NT2/D1 (cell line): ENCODE results near the gene F2RL3.
"Not testable (repeated sequence)": the region's sequence is repeated elsewhere in the genome, so short reads cannot be mapped to it uniquely, and the experiment has no call there.

Experiments
- DNase-seq: peaks from one replicate; pipeline ENCODE4 v3.0.0-alpha.2; 2011; ENCODE audit warnings: low read depth, low spot score
- H3K27me3 ChIP-seq: 2 replicates; pipeline ENCODE4 v1.6.0; 2011; ENCODE audit warnings: mild to moderate bottlenecking; ENCODE audit not compliant: insufficient read length, insufficient read depth
- H3K36me3 ChIP-seq: 2 replicates; pipeline ENCODE4 v1.6.1; 2011; ENCODE audit warnings: mild to moderate bottlenecking, low read length, mixed read lengths; ENCODE audit not compliant: insufficient read depth, insufficient read length
- H3K4me1 ChIP-seq: 2 replicates; pipeline ENCODE4 v1.5.1; 2011; ENCODE audit not compliant: insufficient read depth, insufficient read length
- H3K4me3 ChIP-seq: 2 replicates; pipeline ENCODE4 v1.5.1; 2011; ENCODE audit warnings: low read depth; ENCODE audit not compliant: insufficient read length
- H3K9ac ChIP-seq: 2 replicates; pipeline ENCODE4 v1.6.0; 2011; ENCODE audit warnings: low read depth; ENCODE audit not compliant: insufficient read length
- H3K9me3 ChIP-seq: 2 replicates; pipeline ENCODE4 v1.5.1; 2011; ENCODE audit warnings: mild to moderate bottlenecking, low read length; ENCODE audit not compliant: insufficient read depth
- SUZ12 ChIP-seq: IDR thresholded peaks from 2 replicates; pipeline ENCODE4 v1.6.1; 2011; ENCODE audit not compliant: insufficient read length, insufficient read depth; ENCODE audit errors: extremely low read depth
- YY1 ChIP-seq: IDR thresholded peaks from 2 replicates; pipeline ENCODE4 v1.6.1; 2011; ENCODE audit not compliant: insufficient read length, insufficient read depth
- ZNF274 ChIP-seq: IDR thresholded peaks from 2 replicates; pipeline ENCODE4 v1.6.1; 2011; ENCODE audit warnings: mild to moderate bottlenecking, low read depth, low read length

F2RL3 gene

GRCh38 chr19:16868423-16869130 lies 20.2 kb upstream of the F2RL3 start:
- Histone ChIP-seq H3K9me3 (no peaks in the 10 kb centered on the region), H3K4me3 (no peak overlapping the region), H3K27me3 (no peaks in the 10 kb centered on the region), H3K9ac (no peak overlapping the region), H3K4me1 (no peaks in the 10 kb centered on the region), H3K36me3 (peaks cover 92% of the 10 kb centered on the region)
- no peak for DNase-seq
- TF ChIP-seq ZNF274, result no peak
- TF ChIP-seq YY1, result no peak
- no peak for TF ChIP-seq SUZ12

- no peaks in the 10 kb centered on the region for H3K9me3 ChIP-seq
- H3K4me1 ChIP-seq, result no peaks in the 10 kb centered on the region
- DNase-seq, result no peak
- no peak overlapping the region for H3K9ac ChIP-seq
- no peak overlapping the region for H3K4me3 ChIP-seq
- no peaks in the 10 kb centered on the region for H3K27me3 ChIP-seq
- peaks cover 93% of the 10 kb centered on the region for H3K36me3 ChIP-seq
- TF ChIP-seq ZNF274 (no peak), YY1 (no peak), SUZ12 (no peak)
Observed at GRCh38 chr19:16869331-16869972, 19.3 kb upstream of the F2RL3 start.

GRCh38 chr19:16871871-16872270 lies 16.9 kb upstream of the F2RL3 start:
- H3K36me3 ChIP-seq, result peaks cover 88% of the 10 kb centered on the region
- peaks cover 4% of the 10 kb centered on the region for H3K4me1 ChIP-seq
- no peaks in the 10 kb centered on the region for H3K27me3 ChIP-seq
- H3K9me3 ChIP-seq, result no peaks in the 10 kb centered on the region
- no peak overlapping the region for H3K4me3 ChIP-seq
- TF ChIP-seq YY1, result no peak
- DNase-seq, result no peak
- no peak overlapping the region for H3K9ac ChIP-seq

- H3K9ac ChIP-seq, result no peak overlapping the region
- H3K9me3 ChIP-seq, result no peaks in the 10 kb centered on the region
- DNase-seq, result no peak
- no peaks in the 10 kb centered on the region for H3K27me3 ChIP-seq
- H3K4me1 ChIP-seq, result peaks cover 4% of the 10 kb centered on the region
- H3K36me3 ChIP-seq, result peaks cover 88% of the 10 kb centered on the region
- no peak for TF ChIP-seq YY1
- TF ChIP-seq ZNF274, result no peak
- TF ChIP-seq SUZ12, result no peak
- H3K4me3 ChIP-seq, result no peak overlapping the region
Observed at GRCh38 chr19:16872728-16873127, 16.1 kb upstream of the F2RL3 start.

GRCh38 chr19:16873594-16873993 lies 15.2 kb upstream of the F2RL3 start:
- Histone ChIP-seq H3K36me3 (peaks cover 88% of the 10 kb centered on the region), H3K27me3 (no peaks in the 10 kb centered on the region)
- TF ChIP-seq SUZ12 (no peak), YY1 (no peak), ZNF274 (no peak)

GRCh38 chr19:16874250-16874977 lies 14.4 kb upstream of the F2RL3 start:
- H3K4me3 ChIP-seq, result no peak overlapping the region
- no peaks in the 10 kb centered on the region for H3K27me3 ChIP-seq
- DNase-seq, result no peak
- no peak overlapping the region for H3K9ac ChIP-seq
- H3K36me3 ChIP-seq, result peaks cover 87% of the 10 kb centered on the region
- TF ChIP-seq YY1 (no peak), ZNF274 (no peak), SUZ12 (no peak)
- H3K4me1 ChIP-seq, result peaks cover 4% of the 10 kb centered on the region
- no peaks in the 10 kb centered on the region for H3K9me3 ChIP-seq

More at GRCh38 chr19:16873594-16873993, 15.2 kb upstream of the F2RL3 start:
- no peak overlapping the region for H3K4me3 ChIP-seq
- H3K9me3 ChIP-seq, result no peaks in the 10 kb centered on the region
- no peak overlapping the region for H3K9ac ChIP-seq
- peaks cover 4% of the 10 kb centered on the region for H3K4me1 ChIP-seq
- no peak for DNase-seq

- not testable (repeated sequence) for H3K9ac ChIP-seq, DNase-seq, H3K27me3 ChIP-seq, H3K9me3 ChIP-seq, H3K4me3 ChIP-seq, H3K4me1 ChIP-seq
- H3K36me3 ChIP-seq, result peaks cover 86% of the 10 kb centered on the region
Observed at GRCh38 chr19:16874978-16875299, 13.9 kb upstream of the F2RL3 start.
